HG03565 (cell line): ENCODE data around the gene ITGAL.
"Not testable (repeated sequence)": the region's sequence is repeated elsewhere in the genome, so short reads cannot be mapped to it uniquely, and the experiment has no call there.

Experiments
- ATAC-seq: cut with Tn5 transposase; IDR thresholded peaks from one replicate; pipeline ENCODE4 v1.9.1; 2021; ENCODE audit warnings: mild to moderate bottlenecking, moderate library complexity; ENCODE audit not compliant: unreplicated experiment

The ITGAL gene

GRCh38 chr16:30457256-30457655 is 15.3 kb upstream of the ITGAL start:
- no peak for ATAC-seq

GRCh38 chr16:30457743-30458560 is 14.6 kb upstream of the ITGAL start:
- no peak for ATAC-seq

- ATAC-seq = peak; percentile 80
These were observed 13.8 kb upstream of the ITGAL start for GRCh38 chr16:30458561-30459394.

GRCh38 chr16:30459456-30459855 is 13.1 kb upstream of the ITGAL start:
- ATAC-seq = no peak

GRCh38 chr16:30461426-30461825 is 11.1 kb upstream of the ITGAL start:
- not testable (repeated sequence) for ATAC-seq

DNA sequence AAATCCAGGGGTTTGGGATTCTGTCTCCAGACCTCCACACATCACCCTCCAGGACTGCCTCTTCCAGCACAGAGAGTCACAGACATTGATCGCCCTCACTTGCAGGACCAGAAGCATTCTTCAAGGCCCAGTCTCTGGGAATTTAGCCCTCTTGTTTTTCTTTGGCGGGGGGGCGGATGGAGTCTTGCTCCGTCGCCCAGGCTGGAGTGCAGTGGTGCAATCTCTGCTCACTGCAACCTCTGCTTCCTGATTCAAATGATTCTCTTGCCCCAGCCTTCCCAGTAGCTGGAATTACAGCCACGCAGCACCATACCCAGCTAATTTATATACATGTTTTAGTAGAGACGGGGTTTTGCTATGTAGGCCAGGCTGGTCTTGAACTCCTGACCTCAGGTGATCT is 8.5 kb upstream of the ITGAL start:
- ATAC-seq = no peak

- no peak for ATAC-seq
These were observed 2.4 kb upstream of the ITGAL start for GRCh38 chr16:30470170-30470512.

GRCh38 chr16:30470632-30470995 is 1.9 kb upstream of the ITGAL start:
- no peak for ATAC-seq

DNA sequence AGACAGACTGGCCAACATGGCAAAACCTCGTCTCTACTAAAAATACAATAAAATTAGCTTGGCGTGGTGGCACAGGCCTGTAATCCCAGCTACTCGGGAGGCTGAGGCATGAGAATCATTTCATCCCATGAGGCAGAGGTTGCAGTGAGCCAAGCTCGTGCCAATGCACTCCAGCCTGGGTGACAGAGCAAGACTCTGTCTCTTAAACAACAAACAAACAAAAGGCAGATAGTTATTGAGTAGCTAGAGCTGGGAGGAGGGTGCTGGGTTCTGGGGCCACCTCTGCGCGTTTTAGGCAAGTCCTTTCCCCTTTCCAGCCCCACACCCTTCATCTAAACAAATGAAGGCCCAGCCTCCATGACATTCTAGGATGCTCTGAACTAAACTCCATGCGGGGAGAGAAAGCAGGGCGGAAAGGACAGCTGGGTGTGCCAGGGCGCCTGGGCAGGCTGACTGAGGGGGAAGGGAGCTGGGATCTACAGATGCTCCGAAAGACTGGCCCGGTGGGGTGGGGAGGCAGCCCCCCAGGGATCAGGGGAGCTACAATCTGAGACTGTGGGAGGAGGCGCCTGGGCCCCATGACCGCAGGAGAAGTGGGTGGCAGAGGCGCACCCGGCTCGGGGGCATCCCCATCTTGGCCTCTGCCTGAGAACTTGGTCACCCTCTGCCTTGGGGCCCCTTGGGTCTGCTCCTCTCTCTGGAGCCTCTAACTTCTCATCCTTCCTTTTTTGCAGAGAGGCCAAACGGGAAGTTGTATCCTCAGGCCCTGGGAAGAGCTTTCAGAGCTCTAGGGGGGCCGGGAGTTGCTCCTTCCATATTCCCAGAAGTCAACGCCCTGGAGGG is 910 bp downstream of the ITGAL start:
- ATAC-seq = no peak

DNA sequence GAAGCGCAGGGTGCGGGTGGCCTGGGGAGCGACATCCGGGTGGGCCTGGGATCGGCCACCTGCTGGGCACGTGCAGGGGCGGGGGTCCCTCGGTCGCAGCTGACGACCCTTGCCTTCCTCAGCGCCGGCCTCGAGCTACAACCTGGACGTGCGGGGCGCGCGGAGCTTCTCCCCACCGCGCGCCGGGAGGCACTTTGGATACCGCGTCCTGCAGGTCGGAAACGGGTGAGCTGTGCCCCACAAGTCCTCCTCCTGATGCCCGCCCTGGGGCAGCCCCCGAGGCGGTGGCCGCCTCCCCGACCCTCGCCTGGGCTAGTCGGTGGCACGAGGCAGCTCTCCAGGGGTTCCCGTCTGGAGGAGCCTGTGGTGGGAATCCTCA is 1.5 kb downstream of the ITGAL start:
- no peak for ATAC-seq

- no peak for ATAC-seq
These were observed 2.1 kb downstream of the ITGAL start for GRCh38 chr16:30474684-30475083.

- no peak for ATAC-seq
These were observed 4.4 kb downstream of the ITGAL start for GRCh38 chr16:30476991-30477390.

GRCh38 chr16:30477773-30478172 is 5.2 kb downstream of the ITGAL start:
- ATAC-seq = not testable (repeated sequence)

GRCh38 chr16:30478766-30479478 is 6.4 kb downstream of the ITGAL start:
- no peak for ATAC-seq

GRCh38 chr16:30481381-30481780 is 8.8 kb downstream of the ITGAL start:
- ATAC-seq = no peak

GRCh38 chr16:30482366-30482765 is 9.8 kb downstream of the ITGAL start:
- ATAC-seq = no peak

DNA sequence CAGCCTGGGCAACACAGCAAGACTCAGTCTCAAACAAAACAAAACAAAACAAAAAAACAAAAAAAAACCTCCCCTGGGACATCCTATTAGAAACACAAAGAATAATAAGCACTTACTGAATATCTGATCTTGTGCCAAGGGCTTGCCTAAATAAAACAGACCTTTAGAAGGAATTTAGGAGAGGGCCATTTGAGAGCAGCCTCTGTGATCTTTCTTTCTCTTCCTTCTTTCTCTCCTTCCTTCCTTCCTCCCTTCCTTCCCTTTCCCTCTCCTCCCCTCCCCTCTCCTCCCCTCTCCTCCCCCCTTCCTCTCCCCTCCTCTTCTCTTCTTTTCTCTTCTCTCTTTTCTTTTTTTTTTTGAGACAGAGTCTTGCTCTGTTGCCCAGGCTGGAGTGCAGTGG is 12.3 kb downstream of the ITGAL start:
- ATAC-seq = no peak

DNA sequence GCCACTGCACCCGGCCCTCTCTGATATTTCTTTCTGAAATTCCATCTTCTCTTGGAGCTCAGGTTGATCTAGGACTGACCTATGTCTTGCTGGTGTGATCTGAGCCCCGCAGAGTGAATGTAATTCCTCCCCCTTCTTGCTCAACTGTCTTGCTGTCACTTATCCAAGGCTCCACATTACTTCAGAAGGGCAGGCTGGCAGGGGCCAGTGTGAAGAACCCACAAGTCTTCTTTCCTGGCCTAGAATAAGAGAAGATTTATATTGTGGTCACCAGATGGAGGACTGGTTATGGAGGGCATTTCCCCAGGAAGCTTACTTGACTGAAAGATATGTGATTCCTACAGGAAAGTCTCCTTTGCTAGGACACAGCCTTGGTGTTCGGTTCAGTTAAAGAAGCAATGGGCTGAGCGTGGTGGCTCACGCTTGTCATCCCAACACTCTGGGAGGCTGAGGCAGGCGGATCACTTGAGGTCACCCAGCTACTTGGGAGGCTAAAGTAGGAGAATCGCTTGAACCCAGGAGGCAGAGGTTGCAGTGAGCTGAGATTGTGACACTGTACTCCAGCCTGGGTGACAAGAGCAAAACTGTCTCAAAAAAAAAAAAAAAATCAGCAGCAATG is 13.4 kb downstream of the ITGAL start:
- no peak for ATAC-seq

GRCh38 chr16:30488764-30489605 is 16.4 kb downstream of the ITGAL start:
- no peak for ATAC-seq
